DLD1 (cell line): ENCODE measurements around the gene C10orf71.

Experiments
- in situ Hi-C: cut with HindIII; loops from 2 replicates; pipeline ENCODE4 v1.10.0; 2017; ENCODE audit warnings: low sequenced_read_pairs

The C10orf71 gene

GRCh38 chr10:49359349-49360270, 60.6 kb downstream of the C10orf71 start:
- in situ Hi-C loops, result no loop called here

- in situ Hi-C loops, result no loop called here
Observed at GRCh38 chr10:49360271-49361177, 61.6 kb downstream of the C10orf71 start.

GRCh38 chr10:49361178-49361554, 62.2 kb downstream of the C10orf71 start:
- in situ Hi-C loops, result no loop called here

- in situ Hi-C loops, result no loop called here
Observed at GRCh38 chr10:49361735-49362568, 63.0 kb downstream of the C10orf71 start.

- in situ Hi-C loops, result no loop called here
Observed at GRCh38 chr10:49362596-49363260, 63.8 kb downstream of the C10orf71 start.

GRCh38 chr10:49363309-49364031, 64.5 kb downstream of the C10orf71 start:
- in situ Hi-C loops, result no loop called here

GRCh38 chr10:49364051-49364450, 65.1 kb downstream of the C10orf71 start:
- in situ Hi-C loops, result no loop called here

- in situ Hi-C loops, result loop anchor here (5.0 kb wide), 1 partner anchor 57 kb away; no protein-coding TSS in a partner anchor
Observed at GRCh38 chr10:49364747-49365146, 65.8 kb downstream of the C10orf71 start.

GRCh38 chr10:49365275-49365674, 66.3 kb downstream of the C10orf71 start:
- in situ Hi-C loops, result loop anchor here (5.0 kb wide), 1 partner anchor 58 kb away; no protein-coding TSS in a partner anchor

- in situ Hi-C loops, result loop anchor here (5.0 kb wide), 1 partner anchor 59 kb away; no protein-coding TSS in a partner anchor
Observed at GRCh38 chr10:49365675-49366415, 66.9 kb downstream of the C10orf71 start.

- in situ Hi-C loops, result loop anchor here (5.0 kb wide), 1 partner anchor 59 kb away; no protein-coding TSS in a partner anchor
Observed at GRCh38 chr10:49366460-49366859, 67.5 kb downstream of the C10orf71 start.

GRCh38 chr10:49367600-49367999, 68.6 kb downstream of the C10orf71 start:
- in situ Hi-C loops, result loop anchor here (5.0 kb wide), 1 partner anchor 60 kb away; no protein-coding TSS in a partner anchor

GRCh38 chr10:49368256-49368655, 69.3 kb downstream of the C10orf71 start:
- in situ Hi-C loops, result loop anchor here (5.0 kb wide), 1 partner anchor 61 kb away; no protein-coding TSS in a partner anchor

- in situ Hi-C loops, result loop anchor here (5.0 kb wide), 1 partner anchor 62 kb away; no protein-coding TSS in a partner anchor
Observed at GRCh38 chr10:49369216-49370162, 70.5 kb downstream of the C10orf71 start.

- in situ Hi-C loops, result no loop called here
Observed at GRCh38 chr10:49370326-49371100, 71.5 kb downstream of the C10orf71 start.

GRCh38 chr10:49371967-49372366, 73.0 kb downstream of the C10orf71 start:
- in situ Hi-C loops, result no loop called here
